H1 (cell line): ENCODE results near the gene SPDYE4.

Experiments used
- BACH1 ChIP-seq: IDR thresholded peaks from 2 replicates; pipeline ENCODE4 v1.6.1; 2012; ENCODE audit warnings: low read length, improper control_type of control experiment
- EZH2 ChIP-seq: fragments of 200-600 bp; sonication (generic); IDR thresholded peaks from 2 replicates; pipeline ENCODE4 v1.7.1; 2012; ENCODE audit warnings: low read depth, mild to moderate bottlenecking, moderate library complexity, low read length, inconsistent platforms; ENCODE audit not compliant: severe bottlenecking
- HDAC6 ChIP-seq: IDR thresholded peaks from one replicate; pipeline ENCODE4 v1.7.1; 2012; ENCODE audit warnings: low read depth, mild to moderate bottlenecking, inconsistent platforms, low read length, moderate library complexity
- KDM1A ChIP-seq: fragments of 200-600, 300-600 bp; sonication (generic); IDR thresholded peaks from 2 replicates; pipeline ENCODE4 v1.7.1; 2016; ENCODE audit warnings: mild to moderate bottlenecking, low read length, borderline replicate concordance
- POLR2AphosphoS5 ChIP-seq: IDR thresholded peaks from 2 replicates; pipeline ENCODE4 v1.6.1; 2011; ENCODE audit warnings: low read depth, low read length
- RAD21 ChIP-seq, 2 experiments: IDR thresholded peaks in 1 of 2; conservative IDR thresholded peaks in 1 of 2; 2 replicates each; pipeline ENCODE4 v1.6.1; 2011; ENCODE audit warnings: low read depth in 2 of 2, low read length in 2 of 2, improper control_type of control experiment in 1 of 2, inconsistent platforms in 1 of 2, mild to moderate bottlenecking in 1 of 2, moderate library complexity in 1 of 2
- RNF2 ChIP-seq: fragments of 200-900, 300-1000 bp; sonication (generic); IDR thresholded peaks from 2 replicates; pipeline ENCODE4 v1.7.1; 2016; ENCODE audit warnings: borderline replicate concordance, low read depth, mild to moderate bottlenecking, antibody characterized with exemption, low read length; ENCODE audit not compliant: poor library complexity, severe bottlenecking; ENCODE audit errors: missing control alignments
- TCF12 ChIP-seq: IDR thresholded peaks from 2 replicates; pipeline ENCODE4 v1.6.1; 2011; ENCODE audit warnings: low read depth, mild to moderate bottlenecking, low read length
- TF ChIP-seq, protein P1 (sequence below), 3 experiments: IDR thresholded peaks; 1 replicate in 2 of 3; 2 replicates in 1 of 3; pipeline versions ENCODE4 v1.5.1 to v1.6.1; 2011; ENCODE audit warnings: low read length in 3 of 3, mild to moderate bottlenecking in 3 of 3, inconsistent platforms in 2 of 3, low read depth in 1 of 3, moderate library complexity in 1 of 3; ENCODE audit not compliant: insufficient read depth in 1 of 3; ENCODE audit errors: control extremely low read depth in 1 of 3

DNA sequence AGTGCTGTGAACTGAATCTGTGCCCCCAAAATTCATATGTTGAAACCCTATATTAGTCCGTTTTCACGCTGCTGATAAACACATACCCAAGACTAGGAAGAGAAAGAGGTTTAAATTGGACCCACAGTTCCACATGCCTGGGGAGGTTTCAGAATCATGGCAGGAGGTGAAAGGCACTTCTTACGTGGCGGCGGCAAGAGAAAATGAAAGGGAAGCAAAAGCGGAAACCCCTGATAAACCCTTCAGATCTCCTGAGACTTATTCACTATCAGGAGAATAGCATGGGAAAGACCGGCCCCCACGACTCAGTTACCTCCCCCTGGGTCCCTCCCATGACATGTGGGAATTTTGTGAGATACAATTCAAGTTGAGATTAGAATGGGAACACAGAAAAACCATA, 3.7 kb upstream of the SPDYE4 start:
- no peak for TF ChIP-seq TCF12
- TF ChIP-seq, protein P1, sequence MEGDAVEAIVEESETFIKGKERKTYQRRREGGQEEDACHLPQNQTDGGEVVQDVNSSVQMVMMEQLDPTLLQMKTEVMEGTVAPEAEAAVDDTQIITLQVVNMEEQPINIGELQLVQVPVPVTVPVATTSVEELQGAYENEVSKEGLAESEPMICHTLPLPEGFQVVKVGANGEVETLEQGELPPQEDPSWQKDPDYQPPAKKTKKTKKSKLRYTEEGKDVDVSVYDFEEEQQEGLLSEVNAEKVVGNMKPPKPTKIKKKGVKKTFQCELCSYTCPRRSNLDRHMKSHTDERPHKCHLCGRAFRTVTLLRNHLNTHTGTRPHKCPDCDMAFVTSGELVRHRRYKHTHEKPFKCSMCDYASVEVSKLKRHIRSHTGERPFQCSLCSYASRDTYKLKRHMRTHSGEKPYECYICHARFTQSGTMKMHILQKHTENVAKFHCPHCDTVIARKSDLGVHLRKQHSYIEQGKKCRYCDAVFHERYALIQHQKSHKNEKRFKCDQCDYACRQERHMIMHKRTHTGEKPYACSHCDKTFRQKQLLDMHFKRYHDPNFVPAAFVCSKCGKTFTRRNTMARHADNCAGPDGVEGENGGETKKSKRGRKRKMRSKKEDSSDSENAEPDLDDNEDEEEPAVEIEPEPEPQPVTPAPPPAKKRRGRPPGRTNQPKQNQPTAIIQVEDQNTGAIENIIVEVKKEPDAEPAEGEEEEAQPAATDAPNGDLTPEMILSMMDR (IDR thresholded peaks at IDR 0.05; ENCODE audit: control extremely low read depth in 1 of 3, insufficient read depth in 1 of 3, low read depth in 1 of 3, low read length in 3 of 3) = no peak
- TF ChIP-seq EZH2 = no peak
- TF ChIP-seq RNF2 = no peak
- no peak for TF ChIP-seq POLR2AphosphoS5
- TF ChIP-seq BACH1 = no peak
- no peak for TF ChIP-seq KDM1A
- no peak for TF ChIP-seq RAD21 (IDR thresholded peaks at IDR 0.05 in 1 of 2, conservative IDR thresholded peaks at IDR 0.05 in 1 of 2; ENCODE audit: low read depth in 2 of 2, low read length in 2 of 2)
- no peak for TF ChIP-seq HDAC6
